PC-9 (cell line): ENCODE data around the gene ATP6V1D. TPM values are rescaled to one million over a fixed set of nuclear protein-coding genes. Genes with fewer than 3 reads are reported as not detected.

Experiments used
- BruUV-seq: library from RNA; stranded (reverse); fragments of 400-500 nt; replicated peaks from 2 replicates; lab custom pipeline; 2021; lab: Mats Ljungman, UMichigan
- CTCF ChIA-PET: fragments of 300-600 bp; sonication (Branson Sonifier 250); formaldehyde crosslinking; loops from one replicate; lab custom pipeline; 2022; ENCODE audit warnings: antibody characterized with exemption; lab: Charles Lee
- POLR2A ChIA-PET: fragments of 300-600 bp; sonication (Branson Sonifier 250); formaldehyde crosslinking; loops from one replicate; lab custom pipeline; 2022; ENCODE audit warnings: antibody characterized with exemption; ENCODE audit not compliant: unreplicated experiment; lab: Charles Lee
- DNase-seq, 2 experiments: peaks; one replicate each; pipeline versions ENCODE4 v3.0.0 to v3.0.0-alpha.2; 2015 to 2022; ENCODE audit warnings: mixed read lengths in 1 of 2
- H2AFZ ChIP-seq: fragments of 200-600 bp; sonication (generic); 2 replicates; pipeline ENCODE4 v1.8.1; 2017; ENCODE audit warnings: antibody characterized with exemption
- H3F3A ChIP-seq: fragments of 200-600 bp; sonication (generic); 2 replicates; pipeline ENCODE4 v1.8.1; 2017; ENCODE audit warnings: antibody characterized with exemption, mild to moderate bottlenecking, low read depth; ENCODE audit not compliant: insufficient read depth
- H3K27ac ChIP-seq: fragments of 200-600 bp; sonication (generic); 2 replicates; pipeline ENCODE4 v1.6.1; 2016; ENCODE audit warnings: mixed run types
- H3K27me3 ChIP-seq: fragments of 200-600 bp; sonication (generic); 2 replicates; pipeline ENCODE4 v1.6.1; 2016; ENCODE audit warnings: low read depth, mixed run types; ENCODE audit not compliant: insufficient read depth
- H3K36me3 ChIP-seq: fragments of 200-600 bp; sonication (generic); 2 replicates; pipeline ENCODE4 v1.6.1; 2016; ENCODE audit warnings: low read depth, mixed run types
- H3K4me1 ChIP-seq: fragments of 200-600 bp; sonication (generic); replicated peaks from 2 replicates; pipeline ENCODE4 v1.6.1; 2016; ENCODE audit warnings: mixed run types; ENCODE audit not compliant: insufficient read depth
- H3K4me2 ChIP-seq: fragments of 200-600 bp; sonication (generic); 2 replicates; pipeline ENCODE4 v1.6.1; 2017; ENCODE audit warnings: mixed run types
- H3K4me3 ChIP-seq: fragments of 200-600 bp; sonication (generic); 2 replicates; pipeline ENCODE4 v1.6.1; 2016; ENCODE audit warnings: mixed run types
- H3K79me2 ChIP-seq: fragments of 200-600 bp; sonication (generic); 2 replicates; pipeline ENCODE4 v1.6.1; 2017; ENCODE audit warnings: low read depth, mixed run types
- H3K9me2 ChIP-seq: fragments of 200-600 bp; sonication (generic); 2 replicates; pipeline ENCODE4 v1.8.1; 2017; ENCODE audit warnings: mild to moderate bottlenecking; ENCODE audit not compliant: insufficient read depth
- H3K9me3 ChIP-seq: fragments of 200-600 bp; sonication (generic); 2 replicates; pipeline ENCODE4 v1.8.1; 2016; ENCODE audit warnings: low read depth; ENCODE audit not compliant: insufficient read depth
- H4K20me1 ChIP-seq: fragments of 200-600 bp; sonication (generic); 2 replicates; pipeline ENCODE4 v1.8.1; 2017; ENCODE audit not compliant: insufficient read depth
- CTCF ChIP-seq: fragments of 200-600 bp; sonication (generic); conservative IDR thresholded peaks from 2 replicates; pipeline ENCODE4 v1.6.1; 2017; ENCODE audit warnings: mixed run types, antibody characterized with exemption, mild to moderate bottlenecking, moderate library complexity
- EZH2 ChIP-seq: fragments of 200-600 bp; sonication (generic); IDR thresholded peaks from 2 replicates; pipeline ENCODE4 v1.8.0; 2017; ENCODE audit warnings: antibody characterized with exemption, low read depth
- intact Hi-C: fragments of 100-400 bp; cut with micrococcal nuclease; formaldehyde crosslinking; loops from one replicate; pipeline ENCODE4 v1.10.0; 2022; ENCODE audit not compliant: unreplicated experiment
- total RNA-seq: library from RNA; stranded (reverse); gene quantifications from 2 replicates; pipeline ENCODE4 v1.2.3, GENCODE V29; 2021

Gene ATP6V1D
- total RNA-seq, 1 experiment from 2014 or later: 67.9 TPM

- H3K36me3 ChIP-seq: no peaks in the 10 kb centered on the region
- H3K4me1 ChIP-seq: no peaks in the 10 kb centered on the region
- ChIA-PET CTCF (interaction anchor here (0.5 kb wide), 1 partner anchor 1829 kb away, joined by 3 read pairs; no protein-coding TSS in a partner anchor), POLR2A (no interaction called here)
- no peaks in the 10 kb centered on the region; the same call in 1 of the 2 replicates for H4K20me1 ChIP-seq
- no peaks in the 10 kb centered on the region for H3K9me3 ChIP-seq
- no peak for DNase-seq
- H3K27ac ChIP-seq: no peak overlapping the region
- BruUV-seq: no TSS peak
- H3K4me3 ChIP-seq: no peak overlapping the region
- no peak overlapping the region for H2AFZ ChIP-seq
- no peak overlapping the region for H3K4me2 ChIP-seq
- H3K9me2 ChIP-seq: no peaks in the 10 kb centered on the region
- H3K79me2 ChIP-seq: peaks cover 3% of the 10 kb centered on the region; the same call in 1 of the 2 replicates
- TF ChIP-seq EZH2 (no peak), CTCF (no peak)
- intact Hi-C loops: no loop called here
- no peaks in the 10 kb centered on the region for H3K27me3 ChIP-seq
- H3F3A ChIP-seq: peaks cover 4% of the 10 kb centered on the region; the same call in 1 of the 2 replicates
Observed at GRCh38 chr14:67400434-67400833, 40.8 kb upstream of the ATP6V1D start.

GRCh38 chr14:67397536-67397935 lies 37.9 kb upstream of the ATP6V1D start:
- no TSS peak for BruUV-seq
- TF ChIP-seq EZH2 (no peak), CTCF (no peak)
- Histone ChIP-seq H2AFZ (no peak overlapping the region), H3K27me3 (no peaks in the 10 kb centered on the region), H3K27ac (no peak overlapping the region), H4K20me1 (no peaks in the 10 kb centered on the region), H3K36me3 (0 out of 2 replicates have a peak, but pooled peaks cover 8% of the 10 kb centered on the region), H3K9me2 (no peaks in the 10 kb centered on the region), H3F3A (peaks cover 4% of the 10 kb centered on the region; the same call in 1 of the 2 replicates), H3K79me2 (0 out of 2 replicates have a peak, but pooled peaks cover 3% of the 10 kb centered on the region), H3K9me3 (no peaks in the 10 kb centered on the region), H3K4me1 (no peaks in the 10 kb centered on the region), H3K4me2 (no peak overlapping the region), H3K4me3 (no peak overlapping the region)
- POLR2A ChIA-PET: no interaction called here
- no peak for DNase-seq
- CTCF ChIA-PET: no interaction called here
- intact Hi-C loops: no loop called here

GRCh38 chr14:67396381-67396970 lies 36.9 kb upstream of the ATP6V1D start:
- no TSS peak for BruUV-seq
- TF ChIP-seq EZH2: no peak
- TF ChIP-seq CTCF: no peak
- no peaks in the 10 kb centered on the region for H4K20me1 ChIP-seq
- no peaks in the 10 kb centered on the region for H3K9me3 ChIP-seq
- peak in 1 of 2 experiments; percentile 57 for DNase-seq
- 0 out of 2 replicates have a peak, but pooled peaks cover 8% of the 10 kb centered on the region for H3K36me3 ChIP-seq
- no peaks in the 10 kb centered on the region for H3K4me1 ChIP-seq
- POLR2A ChIA-PET: no interaction called here
- H3K79me2 ChIP-seq: 0 out of 2 replicates have a peak, but pooled peaks cover 3% of the 10 kb centered on the region
- H3K9me2 ChIP-seq: no peaks in the 10 kb centered on the region
- no peak overlapping the region for H2AFZ ChIP-seq
- no peak overlapping the region for H3K4me3 ChIP-seq
- no peak overlapping the region for H3K27ac ChIP-seq
- intact Hi-C loops: no loop called here
- H3K27me3 ChIP-seq: no peaks in the 10 kb centered on the region
- no peak overlapping the region for H3K4me2 ChIP-seq
- peaks cover 4% of the 10 kb centered on the region; the same call in 1 of the 2 replicates for H3F3A ChIP-seq
- CTCF ChIA-PET: no interaction called here
